Ishikawa (cell line): ENCODE results near the gene ETNK2.

Source experiments
- CEBPB ChIP-seq: IDR thresholded peaks from 2 replicates; pipeline ENCODE4 v1.6.1; 2012
- CREB1 ChIP-seq: IDR thresholded peaks from 2 replicates; pipeline ENCODE4 v1.6.1; 2012; ENCODE audit warnings: low read depth
- EGR1 ChIP-seq: IDR thresholded peaks from 2 replicates; pipeline ENCODE4 v1.6.1; 2012
- EP300 ChIP-seq: IDR thresholded peaks from 2 replicates; pipeline ENCODE4 v1.6.1; 2012; ENCODE audit warnings: borderline replicate concordance
- FOXM1 ChIP-seq: IDR thresholded peaks from 2 replicates; pipeline ENCODE4 v1.6.1; 2012; ENCODE audit warnings: low read depth, borderline replicate concordance
- NFIC ChIP-seq: IDR thresholded peaks from 2 replicates; pipeline ENCODE4 v1.6.1; 2012
- RAD21 ChIP-seq: IDR thresholded peaks from 2 replicates; pipeline ENCODE4 v1.6.1; 2012; ENCODE audit warnings: low read depth
- TAF1 ChIP-seq: IDR thresholded peaks from 2 replicates; pipeline ENCODE4 v1.6.1; 2012; ENCODE audit warnings: low read depth, mild to moderate bottlenecking
- TCF12 ChIP-seq: IDR thresholded peaks from 2 replicates; pipeline ENCODE4 v1.6.1; 2012; ENCODE audit warnings: low read depth
- YY1 ChIP-seq: IDR thresholded peaks from 2 replicates; pipeline ENCODE4 v1.6.1; 2012; ENCODE audit warnings: low read depth
- ZBTB7A ChIP-seq: IDR thresholded peaks from 2 replicates; pipeline ENCODE4 v1.6.1; 2012; ENCODE audit warnings: low read depth
- TF ChIP-seq, protein P1 (sequence below): IDR thresholded peaks from 2 replicates; pipeline ENCODE4 v1.6.1; 2012
- TF ChIP-seq, protein P2 (sequence below): IDR thresholded peaks from 2 replicates; pipeline ENCODE4 v1.6.1; 2012; ENCODE audit warnings: low read depth, mild to moderate bottlenecking
- TF ChIP-seq, protein P3 (sequence below): IDR thresholded peaks from 2 replicates; pipeline ENCODE4 v1.6.1; 2012

The ETNK2 gene

DNA sequence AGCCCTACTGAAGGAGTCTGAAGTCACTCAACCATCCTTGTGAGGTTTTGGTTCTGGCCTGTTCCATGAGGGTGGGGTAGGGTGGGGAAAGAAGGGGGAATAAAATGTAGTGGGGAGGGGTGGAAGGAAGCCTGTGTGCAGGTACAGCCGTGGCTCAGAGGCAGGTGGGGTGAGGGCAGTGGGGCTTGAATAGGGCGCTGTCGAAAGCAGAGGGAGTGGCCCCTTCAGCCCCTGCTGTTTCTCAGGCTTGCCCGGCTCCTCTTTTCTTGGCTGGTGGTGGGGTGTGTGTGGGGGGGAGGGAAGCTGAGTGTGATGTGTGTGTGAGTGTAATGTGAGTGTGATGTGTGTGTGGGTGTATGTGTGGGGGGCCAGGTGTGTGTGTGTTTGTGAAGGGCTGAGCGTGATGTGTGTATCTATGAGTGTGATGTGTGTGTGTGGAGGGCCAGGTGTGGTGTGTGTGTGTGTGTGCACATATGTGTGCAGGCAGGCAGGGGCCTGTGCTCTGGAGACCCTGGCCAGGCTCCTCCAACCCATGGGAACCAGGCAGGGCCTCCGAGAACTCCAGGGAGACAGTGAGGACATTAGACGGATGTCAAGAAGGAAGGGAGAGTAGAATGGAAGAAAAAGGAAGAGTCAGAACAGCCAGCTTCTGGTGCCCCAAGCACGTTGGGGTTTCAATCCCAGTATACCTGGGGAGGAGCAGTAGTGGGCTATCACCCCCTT, 69.9 kb downstream of the ETNK2 start:
- TF ChIP-seq EP300: no peak
- TF ChIP-seq NFIC: no peak
- TF ChIP-seq TAF1: no peak
- no peak for TF ChIP-seq RAD21
- TF ChIP-seq CEBPB: no peak
- no peak for TF ChIP-seq YY1
- no peak for TF ChIP-seq FOXM1
- TF ChIP-seq, protein P1, sequence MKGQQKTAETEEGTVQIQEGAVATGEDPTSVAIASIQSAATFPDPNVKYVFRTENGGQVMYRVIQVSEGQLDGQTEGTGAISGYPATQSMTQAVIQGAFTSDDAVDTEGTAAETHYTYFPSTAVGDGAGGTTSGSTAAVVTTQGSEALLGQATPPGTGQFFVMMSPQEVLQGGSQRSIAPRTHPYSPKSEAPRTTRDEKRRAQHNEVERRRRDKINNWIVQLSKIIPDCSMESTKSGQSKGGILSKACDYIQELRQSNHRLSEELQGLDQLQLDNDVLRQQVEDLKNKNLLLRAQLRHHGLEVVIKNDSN: no peak
- TF ChIP-seq, protein P2, sequence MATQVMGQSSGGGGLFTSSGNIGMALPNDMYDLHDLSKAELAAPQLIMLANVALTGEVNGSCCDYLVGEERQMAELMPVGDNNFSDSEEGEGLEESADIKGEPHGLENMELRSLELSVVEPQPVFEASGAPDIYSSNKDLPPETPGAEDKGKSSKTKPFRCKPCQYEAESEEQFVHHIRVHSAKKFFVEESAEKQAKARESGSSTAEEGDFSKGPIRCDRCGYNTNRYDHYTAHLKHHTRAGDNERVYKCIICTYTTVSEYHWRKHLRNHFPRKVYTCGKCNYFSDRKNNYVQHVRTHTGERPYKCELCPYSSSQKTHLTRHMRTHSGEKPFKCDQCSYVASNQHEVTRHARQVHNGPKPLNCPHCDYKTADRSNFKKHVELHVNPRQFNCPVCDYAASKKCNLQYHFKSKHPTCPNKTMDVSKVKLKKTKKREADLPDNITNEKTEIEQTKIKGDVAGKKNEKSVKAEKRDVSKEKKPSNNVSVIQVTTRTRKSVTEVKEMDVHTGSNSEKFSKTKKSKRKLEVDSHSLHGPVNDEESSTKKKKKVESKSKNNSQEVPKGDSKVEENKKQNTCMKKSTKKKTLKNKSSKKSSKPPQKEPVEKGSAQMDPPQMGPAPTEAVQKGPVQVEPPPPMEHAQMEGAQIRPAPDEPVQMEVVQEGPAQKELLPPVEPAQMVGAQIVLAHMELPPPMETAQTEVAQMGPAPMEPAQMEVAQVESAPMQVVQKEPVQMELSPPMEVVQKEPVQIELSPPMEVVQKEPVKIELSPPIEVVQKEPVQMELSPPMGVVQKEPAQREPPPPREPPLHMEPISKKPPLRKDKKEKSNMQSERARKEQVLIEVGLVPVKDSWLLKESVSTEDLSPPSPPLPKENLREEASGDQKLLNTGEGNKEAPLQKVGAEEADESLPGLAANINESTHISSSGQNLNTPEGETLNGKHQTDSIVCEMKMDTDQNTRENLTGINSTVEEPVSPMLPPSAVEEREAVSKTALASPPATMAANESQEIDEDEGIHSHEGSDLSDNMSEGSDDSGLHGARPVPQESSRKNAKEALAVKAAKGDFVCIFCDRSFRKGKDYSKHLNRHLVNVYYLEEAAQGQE: no peak
- TF ChIP-seq, protein P3, sequence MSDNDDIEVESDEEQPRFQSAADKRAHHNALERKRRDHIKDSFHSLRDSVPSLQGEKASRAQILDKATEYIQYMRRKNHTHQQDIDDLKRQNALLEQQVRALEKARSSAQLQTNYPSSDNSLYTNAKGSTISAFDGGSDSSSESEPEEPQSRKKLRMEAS: no peak
- TF ChIP-seq TCF12: no peak
- no peak for TF ChIP-seq EGR1
- TF ChIP-seq CREB1: no peak
- TF ChIP-seq ZBTB7A: no peak

GRCh38 chr1:204081164-204081790, 70.6 kb downstream of the ETNK2 start:
- TF ChIP-seq TCF12 (no peak), EGR1 (no peak), EP300 (no peak), YY1 (no peak), RAD21 (no peak), FOXM1 (no peak)
- TF ChIP-seq, protein P3: no peak
